ENCODE measurements around the gene MEF2D. TPM values are rescaled to one million over a fixed set of nuclear protein-coding genes. Genes with fewer than 3 reads are reported as not detected.

The MEF2D gene
- total RNA-seq, 1 experiment from 2014 or later: 17.3 TPM

GRCh38 chr1:156515956-156516355, 15.4 kb upstream of the MEF2D start:
- no peaks in the 10 kb centered on the region for H3K79me2 ChIP-seq (ENCODE audit: low read length)
- H3F3A ChIP-seq (ENCODE audit: low read length, unreplicated experiment): no peaks in the 10 kb centered on the region
- H4K20me1 ChIP-seq (ENCODE audit: low read length): no peaks in the 10 kb centered on the region
- DNase-seq (no peak), ATAC-seq (no peak)
- no peak overlapping the region for H3K4me3 ChIP-seq (ENCODE audit: low read length)
- H2AFZ ChIP-seq (ENCODE audit: low read length): no peak overlapping the region
- H3K4me2 ChIP-seq (ENCODE audit: low read length): no peak overlapping the region
- H3K27ac ChIP-seq (ENCODE audit: low read length): no peak overlapping the region
- H3K9ac ChIP-seq (ENCODE audit: low read length): no peak overlapping the region
- no peaks in the 10 kb centered on the region for H3K9me2 ChIP-seq (replicated peaks; ENCODE audit: low read length)
- TF ChIP-seq, protein P1, sequence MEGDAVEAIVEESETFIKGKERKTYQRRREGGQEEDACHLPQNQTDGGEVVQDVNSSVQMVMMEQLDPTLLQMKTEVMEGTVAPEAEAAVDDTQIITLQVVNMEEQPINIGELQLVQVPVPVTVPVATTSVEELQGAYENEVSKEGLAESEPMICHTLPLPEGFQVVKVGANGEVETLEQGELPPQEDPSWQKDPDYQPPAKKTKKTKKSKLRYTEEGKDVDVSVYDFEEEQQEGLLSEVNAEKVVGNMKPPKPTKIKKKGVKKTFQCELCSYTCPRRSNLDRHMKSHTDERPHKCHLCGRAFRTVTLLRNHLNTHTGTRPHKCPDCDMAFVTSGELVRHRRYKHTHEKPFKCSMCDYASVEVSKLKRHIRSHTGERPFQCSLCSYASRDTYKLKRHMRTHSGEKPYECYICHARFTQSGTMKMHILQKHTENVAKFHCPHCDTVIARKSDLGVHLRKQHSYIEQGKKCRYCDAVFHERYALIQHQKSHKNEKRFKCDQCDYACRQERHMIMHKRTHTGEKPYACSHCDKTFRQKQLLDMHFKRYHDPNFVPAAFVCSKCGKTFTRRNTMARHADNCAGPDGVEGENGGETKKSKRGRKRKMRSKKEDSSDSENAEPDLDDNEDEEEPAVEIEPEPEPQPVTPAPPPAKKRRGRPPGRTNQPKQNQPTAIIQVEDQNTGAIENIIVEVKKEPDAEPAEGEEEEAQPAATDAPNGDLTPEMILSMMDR (conservative IDR thresholded peaks at IDR 0.05; ENCODE audit: low read depth, low read length): no peak
- no peak for TF ChIP-seq EZH2 (IDR thresholded peaks at IDR 0.05; ENCODE audit: low read length, unreplicated experiment)
- no peak for TF ChIP-seq EZH2phosphoT487 (IDR thresholded peaks at IDR 0.05; ENCODE audit: borderline replicate concordance, low read length)
- no peaks in the 10 kb centered on the region for H3K4me1 ChIP-seq (ENCODE audit: insufficient read depth, low read length)
- H3K9me3 ChIP-seq (ENCODE audit: low read length): no peaks in the 10 kb centered on the region
- ChIA-PET POLR2A (ENCODE audit: unreplicated experiment) (no interaction called here), CTCF (no interaction called here)
- no TSS peak for BruUV-seq (replicated peaks)
- no peaks in the 10 kb centered on the region for H3K36me3 ChIP-seq (ENCODE audit: low read depth, low read length)
- H3K27me3 ChIP-seq (ENCODE audit: low read length): no peaks in the 10 kb centered on the region
- intact Hi-C loops (cut with micrococcal nuclease): no loop called here

GRCh38 chr1:156513185-156513584, 12.6 kb upstream of the MEF2D start:
- Histone ChIP-seq H3K4me2 (ENCODE audit: low read length) (no peak overlapping the region), H3F3A (ENCODE audit: low read length, unreplicated experiment) (no peaks in the 10 kb centered on the region), H3K27ac (ENCODE audit: low read length) (no peak overlapping the region), H3K9me2 (replicated peaks; ENCODE audit: low read length) (no peaks in the 10 kb centered on the region), H3K36me3 (ENCODE audit: low read depth, low read length) (no peaks in the 10 kb centered on the region), H4K20me1 (ENCODE audit: low read length) (no peaks in the 10 kb centered on the region), H3K27me3 (ENCODE audit: low read length) (no peaks in the 10 kb centered on the region), H3K4me1 (ENCODE audit: insufficient read depth, low read length) (no peaks in the 10 kb centered on the region), H2AFZ (ENCODE audit: low read length) (no peak overlapping the region), H3K79me2 (ENCODE audit: low read length) (no peaks in the 10 kb centered on the region), H3K9ac (ENCODE audit: low read length) (no peak overlapping the region), H3K4me3 (ENCODE audit: low read length) (no peak overlapping the region), H3K9me3 (ENCODE audit: low read length) (no peaks in the 10 kb centered on the region)
- BruUV-seq (replicated peaks): no TSS peak
- CTCF ChIA-PET: no interaction called here
- ATAC-seq (no peak), DNase-seq (no peak)
- POLR2A ChIA-PET (ENCODE audit: unreplicated experiment): no interaction called here
- intact Hi-C loops (cut with micrococcal nuclease): no loop called here
- TF ChIP-seq EZH2phosphoT487 (IDR thresholded peaks at IDR 0.05; ENCODE audit: borderline replicate concordance, low read length) (no peak), EZH2 (IDR thresholded peaks at IDR 0.05; ENCODE audit: low read length, unreplicated experiment) (no peak)
- TF ChIP-seq, protein P1 (conservative IDR thresholded peaks at IDR 0.05; ENCODE audit: low read depth, low read length): no peak

- no peak overlapping the region for H3K4me3 ChIP-seq (ENCODE audit: low read length)
- no peak overlapping the region for H3K27ac ChIP-seq (ENCODE audit: low read length)
- ATAC-seq (no peak), DNase-seq (peak; percentile 16)
- H3K4me1 ChIP-seq (ENCODE audit: insufficient read depth, low read length): no peaks in the 10 kb centered on the region
- TF ChIP-seq EZH2 (IDR thresholded peaks at IDR 0.05; ENCODE audit: low read length, unreplicated experiment) (no peak), EZH2phosphoT487 (IDR thresholded peaks at IDR 0.05; ENCODE audit: borderline replicate concordance, low read length) (no peak)
- TF ChIP-seq, protein P1 (conservative IDR thresholded peaks at IDR 0.05; ENCODE audit: low read depth, low read length): no peak
- no peaks in the 10 kb centered on the region for H3K9me3 ChIP-seq (ENCODE audit: low read length)
- H3K79me2 ChIP-seq (ENCODE audit: low read length): no peaks in the 10 kb centered on the region
- no peak overlapping the region for H3K4me2 ChIP-seq (ENCODE audit: low read length)
- H2AFZ ChIP-seq (ENCODE audit: low read length): no peak overlapping the region
- BruUV-seq (replicated peaks): no TSS peak
- H3K9me2 ChIP-seq (replicated peaks; ENCODE audit: low read length): no peaks in the 10 kb centered on the region
- POLR2A ChIA-PET (ENCODE audit: unreplicated experiment): no interaction called here
- no peaks in the 10 kb centered on the region for H3K27me3 ChIP-seq (ENCODE audit: low read length)
- H4K20me1 ChIP-seq (ENCODE audit: low read length): no peaks in the 10 kb centered on the region
- no peaks in the 10 kb centered on the region for H3F3A ChIP-seq (ENCODE audit: low read length, unreplicated experiment)
- H3K36me3 ChIP-seq (ENCODE audit: low read depth, low read length): no peaks in the 10 kb centered on the region
- CTCF ChIA-PET: no interaction called here
- H3K9ac ChIP-seq (ENCODE audit: low read length): no peak overlapping the region
- intact Hi-C loops (cut with micrococcal nuclease): no loop called here
Observed at GRCh38 chr1:156511644-156512043, 11.1 kb upstream of the MEF2D start.
